Lung (tissue), 12 donors: ENCODE measurements around the gene ZNF22. TPM values are rescaled to one million over a fixed set of nuclear protein-coding genes. Genes with fewer than 3 reads are reported as not detected.

Experiments used
- ATAC-seq: fragments of 200-7000 bp; cut with Tn5 transposase; one replicate; pipeline ENCODE4 v1.9.1; 2020; ENCODE audit warnings: moderate number of reproducible peaks; ENCODE audit not compliant: insufficient read depth, low FRiP score
- DNase-seq, 3 donors: peaks; one replicate each; pipeline ENCODE4 v3.0.0-alpha.2; 2013 to 2017
- H3K27ac ChIP-seq, 2 donors: one replicate each; pipeline ENCODE4 v1.5.1; 2013; ENCODE audit warnings: mild to moderate bottlenecking in 2 of 2, moderate library complexity in 2 of 2, control low read depth in 1 of 2, inconsistent platforms in 1 of 2, low read depth in 1 of 2, low read length in 1 of 2
- H3K27me3 ChIP-seq, 3 donors: one replicate each; pipeline ENCODE4 v1.5.1; 2013; ENCODE audit warnings: low read length in 2 of 3; ENCODE audit not compliant: control insufficient read depth in 3 of 3, insufficient read depth in 3 of 3
- H3K36me3 ChIP-seq, 4 donors: one replicate each; pipeline ENCODE4 v1.5.1; 2013; ENCODE audit warnings: low read length in 4 of 4, mild to moderate bottlenecking in 1 of 4, moderate library complexity in 1 of 4; ENCODE audit not compliant: control insufficient read depth in 4 of 4, insufficient read depth in 4 of 4
- H3K4me1 ChIP-seq, 5 donors: one replicate each; pipeline ENCODE4 v1.5.1; 2013; ENCODE audit warnings: low read length in 5 of 5, mild to moderate bottlenecking in 2 of 5, moderate library complexity in 1 of 5; ENCODE audit not compliant: control insufficient read depth in 5 of 5, insufficient read depth in 5 of 5
- H3K4me3 ChIP-seq: one replicate; pipeline ENCODE4 v1.5.1; 2013; ENCODE audit warnings: mild to moderate bottlenecking, control low read depth, moderate library complexity
- H3K9ac ChIP-seq, 2 donors: one replicate each; pipeline ENCODE4 v1.5.1; 2013; ENCODE audit warnings: low read length in 2 of 2, control low read depth in 1 of 2; ENCODE audit not compliant: insufficient read depth in 1 of 2
- H3K9me3 ChIP-seq, 4 donors: one replicate each; pipeline ENCODE4 v1.5.1; 2013; ENCODE audit warnings: low read length in 3 of 4, mild to moderate bottlenecking in 1 of 4, moderate library complexity in 1 of 4; ENCODE audit not compliant: control insufficient read depth in 4 of 4, insufficient read depth in 3 of 4
- WGBS, 2 donors: extraction: QIAGEN DNeasy Blood & Tissue Kit; methylation state at CpG; one replicate each; pipeline ENCODE4 v1.1.7; 2013; 5-methylcytosine and 5-hydroxymethylcytosine counted together
- polyA plus RNA-seq, 2 donors: library from polyadenylated mRNA; stranded (reverse); fragments of 200-250 nt; gene quantifications; one replicate each; pipeline ENCODE4 v1.2.1, GENCODE V29; 2013
- total RNA-seq, 2 donors: library from RNA; depleted of rRNA in 1 of 2; stranded (reverse); fragments of >200 nt in 1 of 2; gene quantifications; one replicate each; pipeline ENCODE4 v1.2.1, GENCODE V29; 2014 to 2021
- TF ChIP-seq, protein P1 (sequence below): IDR thresholded peaks from 2 replicates; pipeline ENCODE4 v1.5.1; 2012; ENCODE audit warnings: mild to moderate bottlenecking; ENCODE audit errors: control extremely low read depth, extremely low read depth
- donor health status: control.
- donor health status: control.
- donor health status: Bipolar disorder and iron deficiency.
- donor health status: healthy.
- donor health status: DM: yes; HTN: yes; CAD: no.

Gene ZNF22
- total and polyA plus RNA-seq, 4 donors: 16.8 to 40.7 (median 18.2) TPM

DNA sequence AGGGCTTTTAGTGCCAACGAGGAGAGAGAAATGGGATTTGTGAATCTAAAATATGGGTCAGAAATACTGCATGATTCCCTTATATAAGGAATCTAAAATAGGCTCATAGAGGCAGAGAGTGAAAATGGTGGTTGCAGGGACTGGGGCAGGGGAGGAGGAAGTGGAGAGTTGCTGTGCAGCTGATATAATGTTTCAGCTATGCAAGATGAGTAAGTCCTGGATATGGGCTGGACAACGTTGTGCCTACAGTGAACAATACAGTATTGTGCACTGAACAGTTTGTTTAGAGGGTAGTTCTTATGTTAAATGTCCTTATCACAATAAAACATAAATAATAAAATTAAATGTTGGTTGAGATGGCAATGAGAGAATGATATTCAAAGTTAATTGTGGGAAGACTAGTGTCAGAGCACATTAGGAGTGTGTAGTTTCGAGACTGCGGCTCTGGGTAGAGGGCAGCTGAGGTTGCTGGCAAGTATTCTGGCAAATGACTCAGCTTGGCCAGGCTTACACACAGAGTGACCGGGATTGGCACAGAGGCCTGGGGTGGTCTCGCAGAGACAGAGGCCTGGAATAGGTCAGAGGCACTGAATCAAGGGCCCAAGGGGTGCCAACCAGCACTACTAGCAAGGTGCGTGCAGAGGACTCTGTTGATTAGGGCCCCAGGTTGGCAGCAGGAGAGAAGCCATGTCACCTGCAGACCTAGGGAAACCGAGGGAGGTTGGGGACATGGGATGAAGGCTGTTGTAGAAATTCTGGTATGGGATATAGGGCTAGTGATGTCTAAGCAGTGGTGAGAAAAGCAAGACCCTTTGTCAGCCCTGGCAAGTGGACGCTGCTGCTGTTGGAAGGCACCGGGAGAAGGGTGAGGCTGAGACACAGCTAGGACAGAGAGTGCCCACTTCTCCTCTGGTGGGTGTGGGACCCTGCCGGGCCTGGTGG lies 19.3 kb upstream of the ZNF22 start:
- WGBS, 2 donors: 63 to 73% methylated on average over 11 of the region's 11 CpGs
- H3K4me1 ChIP-seq: peaks cover 5 to 54% (median 33%) of the 10 kb centered on the region in 5 donors
- H3K36me3 ChIP-seq: peaks cover 0 to 12% (median 0%) of the 10 kb centered on the region in 4 donors
- H3K27me3 ChIP-seq: no peaks in the 10 kb centered on the region
- DNase-seq (no peak), ATAC-seq (peak; percentile 44)
- H3K9ac ChIP-seq: no peak overlapping the region
- TF ChIP-seq, protein P1, sequence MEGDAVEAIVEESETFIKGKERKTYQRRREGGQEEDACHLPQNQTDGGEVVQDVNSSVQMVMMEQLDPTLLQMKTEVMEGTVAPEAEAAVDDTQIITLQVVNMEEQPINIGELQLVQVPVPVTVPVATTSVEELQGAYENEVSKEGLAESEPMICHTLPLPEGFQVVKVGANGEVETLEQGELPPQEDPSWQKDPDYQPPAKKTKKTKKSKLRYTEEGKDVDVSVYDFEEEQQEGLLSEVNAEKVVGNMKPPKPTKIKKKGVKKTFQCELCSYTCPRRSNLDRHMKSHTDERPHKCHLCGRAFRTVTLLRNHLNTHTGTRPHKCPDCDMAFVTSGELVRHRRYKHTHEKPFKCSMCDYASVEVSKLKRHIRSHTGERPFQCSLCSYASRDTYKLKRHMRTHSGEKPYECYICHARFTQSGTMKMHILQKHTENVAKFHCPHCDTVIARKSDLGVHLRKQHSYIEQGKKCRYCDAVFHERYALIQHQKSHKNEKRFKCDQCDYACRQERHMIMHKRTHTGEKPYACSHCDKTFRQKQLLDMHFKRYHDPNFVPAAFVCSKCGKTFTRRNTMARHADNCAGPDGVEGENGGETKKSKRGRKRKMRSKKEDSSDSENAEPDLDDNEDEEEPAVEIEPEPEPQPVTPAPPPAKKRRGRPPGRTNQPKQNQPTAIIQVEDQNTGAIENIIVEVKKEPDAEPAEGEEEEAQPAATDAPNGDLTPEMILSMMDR: no peak
- peak overlapping the region; percentile 77 to 97 for H3K27ac ChIP-seq
- H3K4me3 ChIP-seq: no peak overlapping the region
- H3K9me3 ChIP-seq: no peaks in the 10 kb centered on the region

DNA sequence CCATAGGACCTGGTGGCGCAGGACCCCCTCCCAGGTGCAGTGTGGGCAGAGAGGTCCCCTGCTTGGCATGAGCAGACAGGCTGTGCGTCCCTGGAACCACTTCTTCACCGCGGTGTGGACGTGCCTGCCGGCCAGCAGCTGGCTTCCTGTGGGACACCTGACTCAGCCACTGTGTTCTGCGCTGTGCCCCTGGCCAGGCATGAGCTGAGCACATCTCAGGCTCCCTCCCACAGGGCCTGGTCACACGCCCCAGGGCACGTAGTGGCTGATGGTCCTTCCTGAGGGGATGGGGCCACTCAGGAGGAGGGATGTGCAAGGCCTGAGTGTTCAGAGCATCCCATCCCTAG lies 18.6 kb upstream of the ZNF22 start:
- TF ChIP-seq, protein P1: no peak
- H3K4me1 ChIP-seq: peaks cover 5 to 53% (median 29%) of the 10 kb centered on the region in 5 donors
- no peak overlapping the region for H3K4me3 ChIP-seq
- H3K36me3 ChIP-seq: peaks cover 0 to 12% (median 0%) of the 10 kb centered on the region in 4 donors
- DNase-seq (peak in 1 of 3 donors; percentile 56), ATAC-seq (no peak)
- no peak overlapping the region for H3K9ac ChIP-seq
- no peaks in the 10 kb centered on the region for H3K9me3 ChIP-seq
- WGBS, 2 donors: 65 to 72% methylated on average over 9 of the region's 9 CpGs
- H3K27me3 ChIP-seq: no peaks in the 10 kb centered on the region
- peak overlapping the region; percentile 73 to 97 for H3K27ac ChIP-seq

DNA sequence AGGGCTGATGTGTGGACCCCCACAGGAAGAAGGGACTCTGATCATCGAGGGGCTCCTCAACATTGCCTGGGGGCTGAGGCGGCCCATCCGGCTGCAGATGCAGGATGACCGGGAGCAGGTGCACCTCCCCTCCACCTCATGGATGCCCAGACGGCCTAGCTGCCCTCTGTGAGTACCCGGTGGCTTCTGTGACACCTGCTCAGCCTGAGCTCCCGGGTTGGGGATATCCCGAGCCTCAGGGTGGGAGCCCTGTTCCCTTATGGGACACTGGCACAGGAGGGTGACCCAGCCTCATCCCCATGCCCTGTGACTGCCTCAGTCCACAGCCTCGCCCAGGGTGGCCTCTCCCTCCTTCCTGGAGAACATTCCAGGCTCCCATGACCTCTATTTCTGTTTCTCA lies 18.2 kb upstream of the ZNF22 start:
- Histone ChIP-seq H3K4me1 (peaks cover 5 to 52% (median 25%) of the 10 kb centered on the region in 5 donors), H3K4me3 (no peak overlapping the region), H3K9ac (no peak overlapping the region), H3K9me3 (no peaks in the 10 kb centered on the region), H3K27ac (peak overlapping the region; percentile 15 to 97), H3K36me3 (peaks cover 0 to 11% (median 0%) of the 10 kb centered on the region in 4 donors), H3K27me3 (no peaks in the 10 kb centered on the region)
- 91 to 98% methylated on average over 9 of the region's 9 CpGs for WGBS, 2 donors
- no peak for DNase-seq
- no peak for ATAC-seq
- TF ChIP-seq, protein P1: no peak
